K562 (cell line): ENCODE measurements around the gene CCDC71L. TPM values are rescaled to one million over a fixed set of nuclear protein-coding genes. Genes with fewer than 3 reads are reported as not detected.
A peak's percentile ranks its signal among the peaks of the same experiment; 100 is the strongest.

Experiments used
- C11orf30 ChIP-seq: fragments of 450-650 bp; IDR thresholded peaks from 2 replicates; pipeline ENCODE4 v1.6.1; 2016; ENCODE audit warnings: low read depth, mild to moderate bottlenecking
- CREBBP ChIP-seq: IDR thresholded peaks from one replicate; pipeline ENCODE4 v1.6.1; 2012; ENCODE audit warnings: low read depth, mild to moderate bottlenecking, control low read depth, inconsistent platforms, low read length
- ELF1 ChIP-seq: fragments of 200-800 bp; sonication (Bioruptor generic); IDR thresholded peaks from 2 replicates; pipeline ENCODE4 v1.6.1; 2016; ENCODE audit warnings: missing genetic modification characterization, missing compliant biosample characterization
- KHSRP ChIP-seq: fragments of 450-650 bp; IDR thresholded peaks from 2 replicates; pipeline ENCODE4 v1.6.1; 2017
- ZNF282 ChIP-seq: sonication (generic); formaldehyde crosslinking; IDR thresholded peaks from 2 replicates; pipeline ENCODE4 v1.8.1; 2023; ENCODE audit warnings: missing genetic modification reagents
- ZNF695 ChIP-seq: fragments of 450-650 bp; formaldehyde crosslinking; IDR thresholded peaks from 2 replicates; pipeline ENCODE4 v1.4.0; 2020; ENCODE audit warnings: mild to moderate bottlenecking, moderate library complexity
- polyA plus RNA-seq, 8 experiments: library from polyadenylated mRNA; depleted of rRNA in 4 of 8; stranded (reverse) in 5 of 8; unstranded in 3 of 8; fragments of >200 nt; fragmentation: Nextera tagmentation in 2 of 8; fragmentation: Illumina TruSeq in 1 of 8; extraction: Ambion mirVana in 2 of 8; extraction: Trizol in 1 of 8; gene quantifications; 2 replicates each; pipeline versions ENCODE4 v1.2.1 to v1.2.3, GENCODE V29; 2011 to 2014; ENCODE audit warnings: inconsistent platforms in 1 of 8, missing spikeins in 1 of 8
- total RNA-seq, 7 experiments: library from RNA; depleted of rRNA in 6 of 7; stranded (reverse); fragments of >200 nt in 6 of 7; fragmentation: Illumina TruSeq in 2 of 7; extraction: Trizol in 2 of 7; gene quantifications; 2 replicates each; pipeline versions ENCODE4 v1.2.1 to v1.2.3, GENCODE V29; 2011 to 2021; ENCODE audit warnings: low replicate concordance in 1 of 7
- TF ChIP-seq, protein P1 (sequence below): fragments of 200-600 bp; sonication (generic); IDR thresholded peaks from one replicate; pipeline ENCODE4 v1.6.1; 2012; ENCODE audit warnings: mild to moderate bottlenecking, low read depth, low read length, inconsistent platforms
- TF ChIP-seq, protein P2 (sequence below): sonication (generic); formaldehyde crosslinking; IDR thresholded peaks from 2 replicates; pipeline ENCODE4 v1.8.0; 2023; ENCODE audit warnings: missing genetic modification reagents, mild to moderate bottlenecking, borderline replicate concordance
- TF ChIP-seq, protein P3 (sequence below): sonication (generic); formaldehyde crosslinking; IDR thresholded peaks from 2 replicates; pipeline ENCODE4 v1.8.0; 2022; ENCODE audit warnings: missing genetic modification reagents, mild to moderate bottlenecking, moderate library complexity, borderline replicate concordance

CCDC71L gene
- total and polyA plus RNA-seq, 9 of the 15 experiments (the other 6 are each of a cell fraction or from before 2014, with no cell fraction given) = 5.7 to 108 (median 25.4) TPM

DNA sequence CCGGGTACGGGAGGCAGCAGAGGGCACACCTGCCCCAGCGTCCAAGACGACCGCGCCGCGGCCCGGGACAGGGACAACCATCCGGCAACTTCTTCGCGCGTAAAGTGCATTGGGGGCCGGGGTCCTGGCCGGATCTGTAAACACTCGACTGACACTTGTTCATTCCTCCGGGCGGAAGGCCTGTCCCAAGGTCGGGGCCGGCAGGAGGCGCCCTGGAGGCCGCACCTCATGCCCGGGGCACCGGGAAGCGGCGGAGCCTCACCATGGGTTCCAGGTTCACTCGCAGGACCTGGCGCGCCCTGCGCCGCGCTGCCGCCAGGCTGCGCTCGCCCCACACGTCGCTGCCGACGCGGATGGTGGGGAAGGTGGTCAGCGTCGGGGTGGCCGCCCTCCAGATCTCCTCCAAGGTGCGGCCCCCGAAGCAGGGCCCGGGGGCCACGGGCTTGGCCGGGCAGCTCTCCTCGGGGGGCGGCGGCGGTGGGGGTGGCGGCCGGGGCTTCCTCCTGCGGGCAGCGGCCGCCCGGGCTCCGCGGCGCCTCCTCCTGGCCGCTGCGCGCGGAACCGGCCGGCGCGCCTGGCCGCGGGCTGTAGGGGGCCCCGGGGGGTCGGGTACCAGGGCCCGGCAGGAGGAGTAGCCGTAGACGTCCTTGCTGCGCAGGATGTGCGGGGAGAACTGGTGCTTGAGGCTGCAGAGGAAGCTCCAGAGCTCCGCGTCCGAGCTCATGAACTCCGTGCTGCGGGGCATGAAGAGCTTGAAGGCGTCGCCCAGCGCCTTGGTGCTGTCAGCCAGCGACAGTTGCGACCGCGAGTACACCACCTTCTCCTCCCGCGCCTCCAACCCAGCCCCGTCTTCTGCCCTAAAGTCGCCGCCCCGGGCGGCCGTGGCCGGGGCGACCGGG lies 746 bp downstream of the CCDC71L start (continued):
- TF ChIP-seq, protein P1, sequence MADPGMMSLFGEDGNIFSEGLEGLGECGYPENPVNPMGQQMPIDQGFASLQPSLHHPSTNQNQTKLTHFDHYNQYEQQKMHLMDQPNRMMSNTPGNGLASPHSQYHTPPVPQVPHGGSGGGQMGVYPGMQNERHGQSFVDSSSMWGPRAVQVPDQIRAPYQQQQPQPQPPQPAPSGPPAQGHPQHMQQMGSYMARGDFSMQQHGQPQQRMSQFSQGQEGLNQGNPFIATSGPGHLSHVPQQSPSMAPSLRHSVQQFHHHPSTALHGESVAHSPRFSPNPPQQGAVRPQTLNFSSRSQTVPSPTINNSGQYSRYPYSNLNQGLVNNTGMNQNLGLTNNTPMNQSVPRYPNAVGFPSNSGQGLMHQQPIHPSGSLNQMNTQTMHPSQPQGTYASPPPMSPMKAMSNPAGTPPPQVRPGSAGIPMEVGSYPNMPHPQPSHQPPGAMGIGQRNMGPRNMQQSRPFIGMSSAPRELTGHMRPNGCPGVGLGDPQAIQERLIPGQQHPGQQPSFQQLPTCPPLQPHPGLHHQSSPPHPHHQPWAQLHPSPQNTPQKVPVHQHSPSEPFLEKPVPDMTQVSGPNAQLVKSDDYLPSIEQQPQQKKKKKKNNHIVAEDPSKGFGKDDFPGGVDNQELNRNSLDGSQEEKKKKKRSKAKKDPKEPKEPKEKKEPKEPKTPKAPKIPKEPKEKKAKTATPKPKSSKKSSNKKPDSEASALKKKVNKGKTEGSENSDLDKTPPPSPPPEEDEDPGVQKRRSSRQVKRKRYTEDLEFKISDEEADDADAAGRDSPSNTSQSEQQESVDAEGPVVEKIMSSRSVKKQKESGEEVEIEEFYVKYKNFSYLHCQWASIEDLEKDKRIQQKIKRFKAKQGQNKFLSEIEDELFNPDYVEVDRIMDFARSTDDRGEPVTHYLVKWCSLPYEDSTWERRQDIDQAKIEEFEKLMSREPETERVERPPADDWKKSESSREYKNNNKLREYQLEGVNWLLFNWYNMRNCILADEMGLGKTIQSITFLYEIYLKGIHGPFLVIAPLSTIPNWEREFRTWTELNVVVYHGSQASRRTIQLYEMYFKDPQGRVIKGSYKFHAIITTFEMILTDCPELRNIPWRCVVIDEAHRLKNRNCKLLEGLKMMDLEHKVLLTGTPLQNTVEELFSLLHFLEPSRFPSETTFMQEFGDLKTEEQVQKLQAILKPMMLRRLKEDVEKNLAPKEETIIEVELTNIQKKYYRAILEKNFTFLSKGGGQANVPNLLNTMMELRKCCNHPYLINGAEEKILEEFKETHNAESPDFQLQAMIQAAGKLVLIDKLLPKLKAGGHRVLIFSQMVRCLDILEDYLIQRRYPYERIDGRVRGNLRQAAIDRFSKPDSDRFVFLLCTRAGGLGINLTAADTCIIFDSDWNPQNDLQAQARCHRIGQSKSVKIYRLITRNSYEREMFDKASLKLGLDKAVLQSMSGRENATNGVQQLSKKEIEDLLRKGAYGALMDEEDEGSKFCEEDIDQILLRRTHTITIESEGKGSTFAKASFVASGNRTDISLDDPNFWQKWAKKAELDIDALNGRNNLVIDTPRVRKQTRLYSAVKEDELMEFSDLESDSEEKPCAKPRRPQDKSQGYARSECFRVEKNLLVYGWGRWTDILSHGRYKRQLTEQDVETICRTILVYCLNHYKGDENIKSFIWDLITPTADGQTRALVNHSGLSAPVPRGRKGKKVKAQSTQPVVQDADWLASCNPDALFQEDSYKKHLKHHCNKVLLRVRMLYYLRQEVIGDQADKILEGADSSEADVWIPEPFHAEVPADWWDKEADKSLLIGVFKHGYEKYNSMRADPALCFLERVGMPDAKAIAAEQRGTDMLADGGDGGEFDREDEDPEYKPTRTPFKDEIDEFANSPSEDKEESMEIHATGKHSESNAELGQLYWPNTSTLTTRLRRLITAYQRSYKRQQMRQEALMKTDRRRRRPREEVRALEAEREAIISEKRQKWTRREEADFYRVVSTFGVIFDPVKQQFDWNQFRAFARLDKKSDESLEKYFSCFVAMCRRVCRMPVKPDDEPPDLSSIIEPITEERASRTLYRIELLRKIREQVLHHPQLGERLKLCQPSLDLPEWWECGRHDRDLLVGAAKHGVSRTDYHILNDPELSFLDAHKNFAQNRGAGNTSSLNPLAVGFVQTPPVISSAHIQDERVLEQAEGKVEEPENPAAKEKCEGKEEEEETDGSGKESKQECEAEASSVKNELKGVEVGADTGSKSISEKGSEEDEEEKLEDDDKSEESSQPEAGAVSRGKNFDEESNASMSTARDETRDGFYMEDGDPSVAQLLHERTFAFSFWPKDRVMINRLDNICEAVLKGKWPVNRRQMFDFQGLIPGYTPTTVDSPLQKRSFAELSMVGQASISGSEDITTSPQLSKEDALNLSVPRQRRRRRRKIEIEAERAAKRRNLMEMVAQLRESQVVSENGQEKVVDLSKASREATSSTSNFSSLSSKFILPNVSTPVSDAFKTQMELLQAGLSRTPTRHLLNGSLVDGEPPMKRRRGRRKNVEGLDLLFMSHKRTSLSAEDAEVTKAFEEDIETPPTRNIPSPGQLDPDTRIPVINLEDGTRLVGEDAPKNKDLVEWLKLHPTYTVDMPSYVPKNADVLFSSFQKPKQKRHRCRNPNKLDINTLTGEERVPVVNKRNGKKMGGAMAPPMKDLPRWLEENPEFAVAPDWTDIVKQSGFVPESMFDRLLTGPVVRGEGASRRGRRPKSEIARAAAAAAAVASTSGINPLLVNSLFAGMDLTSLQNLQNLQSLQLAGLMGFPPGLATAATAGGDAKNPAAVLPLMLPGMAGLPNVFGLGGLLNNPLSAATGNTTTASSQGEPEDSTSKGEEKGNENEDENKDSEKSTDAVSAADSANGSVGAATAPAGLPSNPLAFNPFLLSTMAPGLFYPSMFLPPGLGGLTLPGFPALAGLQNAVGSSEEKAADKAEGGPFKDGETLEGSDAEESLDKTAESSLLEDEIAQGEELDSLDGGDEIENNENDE = no peak
- TF ChIP-seq C11orf30 = no peak
- TF ChIP-seq, protein P2, sequence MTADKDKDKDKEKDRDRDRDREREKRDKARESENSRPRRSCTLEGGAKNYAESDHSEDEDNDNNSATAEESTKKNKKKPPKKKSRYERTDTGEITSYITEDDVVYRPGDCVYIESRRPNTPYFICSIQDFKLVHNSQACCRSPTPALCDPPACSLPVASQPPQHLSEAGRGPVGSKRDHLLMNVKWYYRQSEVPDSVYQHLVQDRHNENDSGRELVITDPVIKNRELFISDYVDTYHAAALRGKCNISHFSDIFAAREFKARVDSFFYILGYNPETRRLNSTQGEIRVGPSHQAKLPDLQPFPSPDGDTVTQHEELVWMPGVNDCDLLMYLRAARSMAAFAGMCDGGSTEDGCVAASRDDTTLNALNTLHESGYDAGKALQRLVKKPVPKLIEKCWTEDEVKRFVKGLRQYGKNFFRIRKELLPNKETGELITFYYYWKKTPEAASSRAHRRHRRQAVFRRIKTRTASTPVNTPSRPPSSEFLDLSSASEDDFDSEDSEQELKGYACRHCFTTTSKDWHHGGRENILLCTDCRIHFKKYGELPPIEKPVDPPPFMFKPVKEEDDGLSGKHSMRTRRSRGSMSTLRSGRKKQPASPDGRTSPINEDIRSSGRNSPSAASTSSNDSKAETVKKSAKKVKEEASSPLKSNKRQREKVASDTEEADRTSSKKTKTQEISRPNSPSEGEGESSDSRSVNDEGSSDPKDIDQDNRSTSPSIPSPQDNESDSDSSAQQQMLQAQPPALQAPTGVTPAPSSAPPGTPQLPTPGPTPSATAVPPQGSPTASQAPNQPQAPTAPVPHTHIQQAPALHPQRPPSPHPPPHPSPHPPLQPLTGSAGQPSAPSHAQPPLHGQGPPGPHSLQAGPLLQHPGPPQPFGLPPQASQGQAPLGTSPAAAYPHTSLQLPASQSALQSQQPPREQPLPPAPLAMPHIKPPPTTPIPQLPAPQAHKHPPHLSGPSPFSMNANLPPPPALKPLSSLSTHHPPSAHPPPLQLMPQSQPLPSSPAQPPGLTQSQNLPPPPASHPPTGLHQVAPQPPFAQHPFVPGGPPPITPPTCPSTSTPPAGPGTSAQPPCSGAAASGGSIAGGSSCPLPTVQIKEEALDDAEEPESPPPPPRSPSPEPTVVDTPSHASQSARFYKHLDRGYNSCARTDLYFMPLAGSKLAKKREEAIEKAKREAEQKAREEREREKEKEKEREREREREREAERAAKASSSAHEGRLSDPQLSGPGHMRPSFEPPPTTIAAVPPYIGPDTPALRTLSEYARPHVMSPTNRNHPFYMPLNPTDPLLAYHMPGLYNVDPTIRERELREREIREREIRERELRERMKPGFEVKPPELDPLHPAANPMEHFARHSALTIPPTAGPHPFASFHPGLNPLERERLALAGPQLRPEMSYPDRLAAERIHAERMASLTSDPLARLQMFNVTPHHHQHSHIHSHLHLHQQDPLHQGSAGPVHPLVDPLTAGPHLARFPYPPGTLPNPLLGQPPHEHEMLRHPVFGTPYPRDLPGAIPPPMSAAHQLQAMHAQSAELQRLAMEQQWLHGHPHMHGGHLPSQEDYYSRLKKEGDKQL (CRISPR knock-in tag) = no peak
- no peak for TF ChIP-seq ZNF695 (CRISPR knock-in tag)
- no peak for TF ChIP-seq ZNF282 (CRISPR knock-in tag)
- peak; percentile 80 for TF ChIP-seq ELF1 (tag)
- TF ChIP-seq CREBBP = no peak
- TF ChIP-seq KHSRP = no peak
- TF ChIP-seq, protein P3, sequence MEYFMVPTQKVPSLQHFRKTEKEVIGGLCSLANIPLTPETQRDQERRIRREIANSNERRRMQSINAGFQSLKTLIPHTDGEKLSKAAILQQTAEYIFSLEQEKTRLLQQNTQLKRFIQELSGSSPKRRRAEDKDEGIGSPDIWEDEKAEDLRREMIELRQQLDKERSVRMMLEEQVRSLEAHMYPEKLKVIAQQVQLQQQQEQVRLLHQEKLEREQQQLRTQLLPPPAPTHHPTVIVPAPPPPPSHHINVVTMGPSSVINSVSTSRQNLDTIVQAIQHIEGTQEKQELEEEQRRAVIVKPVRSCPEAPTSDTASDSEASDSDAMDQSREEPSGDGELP = peak; percentile 93
